Type B pancreatic cell (in vitro differentiated cells): ENCODE measurements around the gene WFDC1. TPM values are rescaled to one million over a fixed set of nuclear protein-coding genes. Genes with fewer than 3 reads are reported as not detected.

ENCODE experiments used
- DNase-seq: peaks from one replicate; pipeline ENCODE4 v3.0.0; 2021; ENCODE audit warnings: mixed read lengths; ENCODE audit not compliant: unreplicated experiment; ENCODE audit errors: extremely low spot score
- H3K27ac Mint-ChIP-seq: 2 replicates; pipeline ENCODE4 v1.8.0; 2021; ENCODE audit warnings: mild to moderate bottlenecking, mixed read lengths
- H3K27me3 Mint-ChIP-seq: 2 replicates; pipeline ENCODE4 v1.8.0; 2021; ENCODE audit warnings: mixed read lengths
- H3K36me3 Mint-ChIP-seq: 2 replicates; pipeline ENCODE4 v1.8.0; 2021; ENCODE audit warnings: mixed read lengths
- H3K4me1 Mint-ChIP-seq: one replicate; pipeline ENCODE4 v1.8.0; 2021; ENCODE audit warnings: mixed read lengths; ENCODE audit not compliant: unreplicated experiment
- H3K4me3 Mint-ChIP-seq: 2 replicates; pipeline ENCODE4 v1.8.0; 2021; ENCODE audit warnings: mild to moderate bottlenecking, mixed read lengths
- H3K9me3 Mint-ChIP-seq: 2 replicates; pipeline ENCODE4 v1.8.0; 2021; ENCODE audit warnings: mixed read lengths
- CTCF ChIP-seq: fragments of 200-600 bp; sonication (generic); conservative IDR thresholded peaks from 2 replicates; pipeline ENCODE4 v1.5.0; 2021; ENCODE audit warnings: antibody characterized with exemption, mild to moderate bottlenecking
- total RNA-seq: library from RNA; stranded (reverse); gene quantifications from 2 replicates; pipeline ENCODE4 v1.2.1, GENCODE V29; 2021; ENCODE audit warnings: low replicate concordance

The WFDC1 gene
- total RNA-seq, 1 donor from 2014 or later, result 2.0 TPM

- Mint-ChIP-seq H3K4me1 (peaks cover 5% of the 10 kb centered on the region), H3K27ac (no peak overlapping the region), H3K36me3 (no peaks in the 10 kb centered on the region), H3K27me3 (no peaks in the 10 kb centered on the region), H3K9me3 (no peaks in the 10 kb centered on the region), H3K4me3 (no peak overlapping the region)
- no peak for TF ChIP-seq CTCF
- DNase-seq, result no peak
Observed at GRCh38 chr16:84348386-84348888, 53.8 kb downstream of the WFDC1 start.

GRCh38 chr16:84349862-84350684 lies 55.4 kb downstream of the WFDC1 start:
- Mint-ChIP-seq H3K4me1 (peaks cover 5% of the 10 kb centered on the region), H3K27me3 (no peaks in the 10 kb centered on the region), H3K27ac (no peak overlapping the region), H3K4me3 (no peak overlapping the region), H3K36me3 (no peaks in the 10 kb centered on the region), H3K9me3 (no peaks in the 10 kb centered on the region)
- TF ChIP-seq CTCF, result no peak
- no peak for DNase-seq

GRCh38 chr16:84350685-84351400 lies 56.2 kb downstream of the WFDC1 start:
- Mint-ChIP-seq H3K9me3 (no peaks in the 10 kb centered on the region), H3K4me1 (peaks cover 5% of the 10 kb centered on the region), H3K36me3 (no peaks in the 10 kb centered on the region), H3K27ac (no peak overlapping the region), H3K27me3 (no peaks in the 10 kb centered on the region), H3K4me3 (no peak overlapping the region)
- DNase-seq, result no peak
- TF ChIP-seq CTCF, result no peak

GRCh38 chr16:84351630-84352029 lies 57.0 kb downstream of the WFDC1 start:
- no peak for DNase-seq
- H3K4me3 Mint-ChIP-seq, result no peak overlapping the region
- no peaks in the 10 kb centered on the region for H3K36me3 Mint-ChIP-seq
- no peaks in the 10 kb centered on the region for H3K27me3 Mint-ChIP-seq
- H3K27ac Mint-ChIP-seq, result no peak overlapping the region
- no peaks in the 10 kb centered on the region for H3K9me3 Mint-ChIP-seq
- H3K4me1 Mint-ChIP-seq, result peaks cover 9% of the 10 kb centered on the region
- no peak for TF ChIP-seq CTCF

- DNase-seq, result no peak
- Mint-ChIP-seq H3K36me3 (no peaks in the 10 kb centered on the region), H3K27me3 (peaks cover 6% of the 10 kb centered on the region), H3K9me3 (no peaks in the 10 kb centered on the region), H3K27ac (no peak overlapping the region), H3K4me3 (no peak overlapping the region), H3K4me1 (peaks cover 26% of the 10 kb centered on the region)
- no peak for TF ChIP-seq CTCF
Observed at GRCh38 chr16:84354306-84354705, 59.6 kb downstream of the WFDC1 start.
